Astrocyte (in vitro differentiated cells and primary cell): ENCODE data around the gene CSMD2.

Source experiments
- EZH2 ChIP-seq: IDR thresholded peaks from 2 replicates; pipeline ENCODE4 v1.6.1; 2012; ENCODE audit warnings: mild to moderate bottlenecking, low read length, inconsistent platforms; ENCODE audit not compliant: insufficient read depth
- TF ChIP-seq, protein P1 (sequence below): IDR thresholded peaks from 2 replicates; pipeline ENCODE4 v1.5.1; 2011; ENCODE audit warnings: low read depth, mild to moderate bottlenecking, inconsistent platforms, low read length, moderate library complexity; ENCODE audit not compliant: insufficient read depth

DNA sequence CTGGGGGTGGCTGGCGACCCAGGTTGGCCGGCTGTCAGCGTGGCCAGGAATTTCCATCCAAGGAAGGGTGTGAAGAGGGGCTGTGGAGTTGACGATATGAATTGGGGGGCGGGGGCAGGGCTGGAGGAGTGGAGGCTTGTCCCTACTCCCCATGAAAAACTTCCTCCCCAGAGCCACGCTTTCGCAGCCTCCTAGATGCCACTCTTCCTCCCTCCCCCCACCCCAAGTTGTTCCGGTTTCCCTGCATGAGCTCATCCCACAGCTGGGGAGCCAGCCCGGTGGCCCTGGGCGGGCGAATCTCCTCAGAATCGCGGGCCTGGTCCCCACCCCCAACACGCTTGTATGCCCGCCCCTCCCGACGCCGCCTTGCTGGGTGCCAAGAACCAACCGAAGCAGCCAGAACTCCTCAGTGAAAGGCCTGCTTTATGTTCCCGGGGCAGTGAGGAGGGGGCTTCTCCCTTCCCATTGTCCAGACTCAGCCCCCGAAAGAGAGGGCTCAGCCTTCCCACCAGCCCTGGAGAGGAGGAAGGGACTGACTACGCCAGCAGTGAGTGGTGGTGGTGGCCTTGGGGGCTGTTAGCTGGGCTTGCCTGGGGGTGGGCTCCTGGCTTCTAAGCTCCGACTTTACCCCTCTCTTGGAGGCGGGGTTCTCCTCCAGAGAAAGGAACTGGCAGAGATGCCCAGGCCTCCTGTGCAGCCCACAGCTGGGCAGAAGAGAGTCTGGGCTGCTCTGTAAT, 1.8 kb upstream of the CSMD2 start:
- TF ChIP-seq, protein P1, sequence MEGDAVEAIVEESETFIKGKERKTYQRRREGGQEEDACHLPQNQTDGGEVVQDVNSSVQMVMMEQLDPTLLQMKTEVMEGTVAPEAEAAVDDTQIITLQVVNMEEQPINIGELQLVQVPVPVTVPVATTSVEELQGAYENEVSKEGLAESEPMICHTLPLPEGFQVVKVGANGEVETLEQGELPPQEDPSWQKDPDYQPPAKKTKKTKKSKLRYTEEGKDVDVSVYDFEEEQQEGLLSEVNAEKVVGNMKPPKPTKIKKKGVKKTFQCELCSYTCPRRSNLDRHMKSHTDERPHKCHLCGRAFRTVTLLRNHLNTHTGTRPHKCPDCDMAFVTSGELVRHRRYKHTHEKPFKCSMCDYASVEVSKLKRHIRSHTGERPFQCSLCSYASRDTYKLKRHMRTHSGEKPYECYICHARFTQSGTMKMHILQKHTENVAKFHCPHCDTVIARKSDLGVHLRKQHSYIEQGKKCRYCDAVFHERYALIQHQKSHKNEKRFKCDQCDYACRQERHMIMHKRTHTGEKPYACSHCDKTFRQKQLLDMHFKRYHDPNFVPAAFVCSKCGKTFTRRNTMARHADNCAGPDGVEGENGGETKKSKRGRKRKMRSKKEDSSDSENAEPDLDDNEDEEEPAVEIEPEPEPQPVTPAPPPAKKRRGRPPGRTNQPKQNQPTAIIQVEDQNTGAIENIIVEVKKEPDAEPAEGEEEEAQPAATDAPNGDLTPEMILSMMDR = no peak
- TF ChIP-seq EZH2 = no peak
